AML-193 (cell line): ENCODE measurements around the gene KLF12.

ENCODE experiments used
- DNase-seq, 2 experiments: peaks; one replicate each; lab custom pipeline; 2025; lab: John Stamatoyannopoulos, UW

The KLF12 gene

DNA sequence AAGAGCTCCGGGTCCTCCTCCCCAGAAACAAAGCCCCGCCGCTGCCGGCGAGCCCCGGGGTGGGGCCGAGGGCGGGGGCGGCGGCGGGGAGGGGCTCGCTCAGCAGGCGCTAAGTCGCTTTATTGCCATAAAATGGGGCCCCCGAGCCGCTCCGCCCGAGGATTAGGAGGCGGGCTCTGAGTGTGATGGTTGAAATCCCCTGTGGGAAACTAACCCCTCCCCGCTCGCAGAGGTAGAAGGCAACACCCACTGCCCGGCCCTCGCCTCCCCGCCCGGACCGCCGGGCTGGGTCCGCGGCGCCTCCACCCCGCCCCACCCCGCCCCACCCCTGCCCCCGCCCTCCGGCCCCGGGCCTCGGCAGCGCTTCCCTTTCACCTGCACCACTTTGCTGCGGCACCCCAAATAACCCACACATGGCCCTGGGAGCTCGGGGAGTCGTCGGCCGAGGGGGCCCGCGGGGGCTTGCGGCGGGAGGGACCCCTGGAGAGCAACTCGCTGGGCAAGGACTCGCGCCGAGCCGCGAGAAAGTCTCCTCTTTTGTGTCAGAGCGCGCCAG, at the start of gene KLF12:
KLF12 (minus strand) TSS at position 184 of the 556 bp plus-strand sequence.
- DNase-seq, result peak; percentile 48 to 64

- no peak for DNase-seq
These were observed 48.3 kb upstream of the KLF12 start for GRCh38 chr13:74182491-74182890.

- no peak for DNase-seq
These were observed 40.6 kb upstream of the KLF12 start for GRCh38 chr13:74174810-74175209.

- no peak for DNase-seq
These were observed 39.6 kb upstream of the KLF12 start for GRCh38 chr13:74173822-74174221.

GRCh38 chr13:74171641-74172040, 37.4 kb upstream of the KLF12 start:
- no peak for DNase-seq

DNA sequence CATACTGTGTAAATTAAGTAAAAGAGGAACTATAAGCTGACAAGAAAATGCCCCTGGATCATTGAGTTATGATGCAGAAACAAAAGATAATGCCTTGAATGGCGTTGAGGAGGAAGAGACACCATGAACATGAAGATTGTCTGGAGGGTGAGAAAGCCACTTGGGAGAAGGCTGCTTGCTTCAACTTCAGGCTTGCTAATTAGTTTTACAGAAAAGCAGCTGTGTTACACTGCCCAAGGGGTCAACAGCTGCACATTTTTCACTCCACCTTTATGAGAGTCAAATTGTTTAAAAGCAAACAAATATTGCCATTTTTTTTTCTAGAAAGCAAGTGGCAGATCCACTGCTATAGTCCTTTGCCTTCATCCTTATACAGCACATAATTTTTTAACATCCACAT, 35.5 kb upstream of the KLF12 start:
- no peak for DNase-seq

GRCh38 chr13:74168263-74168675, 34.1 kb upstream of the KLF12 start:
- DNase-seq, result no peak

GRCh38 chr13:74166261-74167004, 32.2 kb upstream of the KLF12 start:
- DNase-seq, result no peak

- no peak for DNase-seq
These were observed 28.6 kb upstream of the KLF12 start for GRCh38 chr13:74162782-74163181.

GRCh38 chr13:74162135-74162534, 27.9 kb upstream of the KLF12 start:
- DNase-seq, result no peak

GRCh38 chr13:74158571-74159352, 24.6 kb upstream of the KLF12 start:
- DNase-seq, result no peak

DNA sequence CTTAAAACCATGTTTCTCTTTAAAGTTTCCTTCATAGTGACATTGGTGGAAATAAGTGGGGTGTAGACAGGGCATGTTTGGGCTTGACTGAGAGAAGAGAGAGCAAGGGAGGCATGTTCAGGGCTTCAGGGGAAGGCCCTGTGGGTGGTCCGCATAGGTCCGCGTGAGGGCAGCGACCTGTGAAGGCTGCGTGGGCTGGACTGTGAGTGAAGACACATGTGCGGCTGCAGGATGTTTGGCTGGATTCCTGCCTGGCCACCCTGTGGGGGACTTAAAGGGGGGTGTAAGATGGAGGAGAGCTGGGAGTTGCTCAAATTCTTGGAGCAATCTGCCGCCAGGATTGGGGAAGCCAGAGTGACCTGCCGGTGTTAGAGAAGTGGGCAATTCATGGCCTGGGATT, 23.8 kb upstream of the KLF12 start:
- no peak for DNase-seq

GRCh38 chr13:74154981-74155380, 20.8 kb upstream of the KLF12 start:
- DNase-seq, result no peak

DNA sequence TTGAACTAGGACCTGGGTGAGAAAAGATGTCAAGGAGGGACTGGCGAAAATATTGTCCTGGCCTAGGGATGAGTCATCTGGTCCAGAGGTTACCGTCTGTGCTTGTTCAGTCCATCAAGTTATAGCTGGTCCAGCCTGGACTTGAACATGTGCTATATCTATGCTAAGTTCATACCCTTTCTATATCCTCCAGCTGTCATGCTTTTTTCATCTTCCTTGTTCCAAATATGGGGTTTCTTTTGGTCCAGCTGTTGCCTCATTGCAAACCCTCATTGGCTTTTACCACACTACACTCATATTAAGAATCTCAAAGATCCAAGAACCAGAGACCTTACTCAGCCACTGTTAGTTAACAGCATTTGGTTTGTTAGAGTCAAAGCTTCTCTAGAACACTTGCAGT, 19.1 kb upstream of the KLF12 start:
- no peak for DNase-seq

- DNase-seq, result no peak
These were observed 17.7 kb upstream of the KLF12 start for GRCh38 chr13:74151859-74152258.

GRCh38 chr13:74148352-74148751, 14.1 kb upstream of the KLF12 start:
- no peak for DNase-seq

- DNase-seq, result no peak
These were observed 11.2 kb upstream of the KLF12 start for GRCh38 chr13:74145249-74145975.

DNA sequence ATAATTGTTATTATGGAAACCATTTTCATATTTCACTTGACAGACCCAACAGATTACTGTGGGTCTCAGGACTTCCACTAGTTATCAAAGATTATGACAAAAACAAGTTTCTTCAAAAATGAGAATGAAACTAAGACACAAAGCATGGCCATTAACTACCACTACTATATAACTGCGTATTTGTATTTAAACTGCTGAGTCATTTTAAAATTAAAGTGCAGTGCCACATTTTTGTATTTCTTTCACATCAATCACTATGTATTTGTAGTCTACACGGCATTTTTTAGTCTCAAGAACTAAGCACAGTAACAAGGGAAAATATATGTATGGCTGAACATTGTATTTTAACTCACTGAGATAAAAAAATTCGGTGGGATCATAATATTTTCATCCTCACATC, 10.1 kb upstream of the KLF12 start:
- no peak for DNase-seq

DNA sequence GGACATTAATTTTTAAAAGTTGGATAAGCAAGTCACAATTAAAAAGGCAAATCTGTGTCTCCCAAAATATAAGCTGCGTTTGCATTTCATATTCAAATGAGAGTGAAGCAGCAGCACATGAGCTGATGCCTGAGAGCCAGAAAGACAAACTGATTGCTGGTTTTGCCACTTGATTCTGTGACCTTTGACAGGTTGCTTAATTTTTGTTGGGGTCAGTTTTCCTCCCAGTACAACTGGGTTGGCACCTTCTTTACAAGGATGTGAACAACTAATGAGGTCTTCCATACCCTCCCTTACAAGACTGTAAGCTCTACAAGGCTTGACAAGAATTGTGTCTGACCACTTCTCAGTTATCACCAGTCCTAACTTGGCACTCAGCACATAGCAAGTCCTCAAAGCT, 8.1 kb upstream of the KLF12 start:
- DNase-seq, result no peak

DNA sequence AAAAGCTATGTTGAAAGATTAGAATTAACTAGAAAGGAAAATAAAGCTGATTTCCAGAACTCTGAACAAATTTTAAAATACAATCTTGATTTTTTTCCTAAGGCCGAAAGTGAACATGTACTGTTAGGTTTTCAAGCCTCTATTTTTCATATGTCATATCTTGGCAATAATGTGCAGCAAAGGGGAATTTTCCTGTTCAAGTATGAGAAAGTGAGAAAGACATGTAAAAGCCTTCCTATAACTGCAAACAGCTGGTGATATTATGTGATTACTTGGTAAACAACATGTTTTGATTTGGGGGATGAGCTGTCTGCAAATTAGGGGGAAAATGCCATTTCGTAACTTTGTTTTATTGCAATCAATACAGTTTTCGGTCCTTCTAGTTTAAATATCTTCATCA, 4.0 kb upstream of the KLF12 start:
- no peak for DNase-seq

DNA sequence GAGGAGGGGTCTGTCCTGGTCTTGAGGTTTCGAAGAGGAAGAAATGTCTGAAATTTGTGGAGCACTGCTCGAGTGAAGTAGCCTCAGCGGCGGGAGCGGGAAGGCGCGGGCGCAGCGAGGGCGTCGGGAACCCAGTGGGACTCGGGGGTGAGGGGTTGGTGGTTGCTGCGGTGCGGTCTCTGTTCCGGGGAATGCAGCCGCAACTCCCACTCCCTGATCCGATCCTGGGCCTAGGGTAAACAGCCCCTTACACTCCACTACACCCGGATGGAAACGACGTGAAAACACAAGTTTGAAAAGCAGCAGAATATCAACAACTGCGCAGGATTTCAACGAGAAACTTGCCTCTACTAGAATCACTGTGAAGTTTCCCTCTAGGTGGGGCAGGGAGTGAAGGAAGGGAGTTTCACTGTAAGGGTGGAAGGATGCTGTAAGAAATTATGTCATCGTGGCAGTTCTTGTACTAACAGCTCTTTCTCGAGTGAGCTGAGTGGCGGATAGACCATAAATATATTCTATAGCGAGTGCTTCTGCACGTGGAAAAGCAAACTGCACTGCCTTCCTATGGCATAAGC, 2.0 kb upstream of the KLF12 start:
- peak in 1 of 2 experiments; percentile 4 for DNase-seq
